GM12875 (cell line): ENCODE results near the gene OR8G1.

Experiments
- H3K4me3 ChIP-seq: one replicate; pipeline ENCODE4 v1.5.1; 2011; ENCODE audit warnings: low read depth, low read length, control low read depth
- CTCF ChIP-seq: IDR thresholded peaks from 2 replicates; pipeline ENCODE4 v1.5.1; 2011; ENCODE audit warnings: low read depth, mild to moderate bottlenecking, control low read depth, inconsistent platforms, low read length, moderate library complexity, borderline replicate concordance; ENCODE audit not compliant: insufficient read depth

Gene OR8G1

GRCh38 chr11:124285610-124286344 lies 44.9 kb downstream of the OR8G1 start:
- H3K4me3 ChIP-seq, result no peak overlapping the region
- TF ChIP-seq CTCF, result no peak

- no peak for TF ChIP-seq CTCF
- no peak overlapping the region for H3K4me3 ChIP-seq
Observed at GRCh38 chr11:124294687-124295086, 53.8 kb downstream of the OR8G1 start.

DNA sequence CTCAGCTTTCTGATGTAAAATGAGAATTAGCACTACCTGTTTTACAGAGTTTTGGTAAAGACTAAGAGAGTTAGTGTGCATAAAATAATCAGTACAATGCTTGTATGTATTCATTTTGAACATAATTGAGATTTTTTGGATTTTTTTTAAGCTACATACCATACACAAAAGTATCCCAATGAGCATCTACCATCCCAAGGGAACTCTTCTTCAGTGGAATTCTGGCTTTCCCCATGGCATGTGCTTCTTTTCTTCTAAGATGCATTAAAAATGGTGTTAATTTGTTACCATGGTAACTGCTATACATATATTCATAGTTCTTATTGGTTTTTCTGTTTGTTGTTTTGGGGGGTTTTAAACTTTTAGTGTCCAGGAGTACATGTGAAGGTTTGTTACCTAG lies 55.1 kb downstream of the OR8G1 start:
- H3K4me3 ChIP-seq, result no peak overlapping the region
- no peak for TF ChIP-seq CTCF

GRCh38 chr11:124297921-124298320 lies 57.0 kb downstream of the OR8G1 start:
- no peak for TF ChIP-seq CTCF
- H3K4me3 ChIP-seq, result no peak overlapping the region

GRCh38 chr11:124301548-124301947 lies 60.7 kb downstream of the OR8G1 start:
- H3K4me3 ChIP-seq, result no peak overlapping the region
- TF ChIP-seq CTCF, result no peak

- TF ChIP-seq CTCF, result no peak
- no peak overlapping the region for H3K4me3 ChIP-seq
Observed at GRCh38 chr11:124302347-124303125, 61.6 kb downstream of the OR8G1 start.
